HAP-1 (cell line): ENCODE measurements around the gene NOTCH1.

ENCODE experiments used
- DNase-seq, 2 experiments: peaks; one replicate each; pipeline ENCODE4 v3.0.0-alpha.2; 2016 to 2020; ENCODE audit warnings: low spot score in 2 of 2
- H3K27me3 ChIP-seq: fragments of 250-450 bp; sonication (Bioruptor Pico); 2 replicates; pipeline ENCODE4 v1.5.1; 2020; ENCODE audit warnings: low read depth, mild to moderate bottlenecking, moderate library complexity
- H3K36me3 ChIP-seq: fragments of 250-450 bp; sonication (Bioruptor Pico); replicated peaks from 2 replicates; pipeline ENCODE4 v1.5.1; 2020; ENCODE audit warnings: mild to moderate bottlenecking
- H3K4me1 ChIP-seq: fragments of 250-450 bp; sonication (Bioruptor Pico); 2 replicates; pipeline ENCODE4 v1.5.1; 2020; ENCODE audit warnings: mild to moderate bottlenecking
- H3K4me3 ChIP-seq: fragments of 250-450 bp; sonication (Bioruptor Pico); 2 replicates; pipeline ENCODE4 v1.5.1; 2020; ENCODE audit warnings: mild to moderate bottlenecking, moderate library complexity
- H3K9me3 ChIP-seq: fragments of 250-450 bp; sonication (Bioruptor Pico); 2 replicates; pipeline ENCODE4 v1.5.1; 2020; ENCODE audit warnings: mild to moderate bottlenecking, moderate library complexity
- in situ Hi-C: fragments of 300-500 bp; cut with MboI; formaldehyde crosslinking; loops from 3 replicates; pipeline ENCODE4 v1.14.3; 2020; ENCODE audit warnings: low sequenced_read_pairs, inconsistent platforms, mixed read lengths

Gene NOTCH1

DNA sequence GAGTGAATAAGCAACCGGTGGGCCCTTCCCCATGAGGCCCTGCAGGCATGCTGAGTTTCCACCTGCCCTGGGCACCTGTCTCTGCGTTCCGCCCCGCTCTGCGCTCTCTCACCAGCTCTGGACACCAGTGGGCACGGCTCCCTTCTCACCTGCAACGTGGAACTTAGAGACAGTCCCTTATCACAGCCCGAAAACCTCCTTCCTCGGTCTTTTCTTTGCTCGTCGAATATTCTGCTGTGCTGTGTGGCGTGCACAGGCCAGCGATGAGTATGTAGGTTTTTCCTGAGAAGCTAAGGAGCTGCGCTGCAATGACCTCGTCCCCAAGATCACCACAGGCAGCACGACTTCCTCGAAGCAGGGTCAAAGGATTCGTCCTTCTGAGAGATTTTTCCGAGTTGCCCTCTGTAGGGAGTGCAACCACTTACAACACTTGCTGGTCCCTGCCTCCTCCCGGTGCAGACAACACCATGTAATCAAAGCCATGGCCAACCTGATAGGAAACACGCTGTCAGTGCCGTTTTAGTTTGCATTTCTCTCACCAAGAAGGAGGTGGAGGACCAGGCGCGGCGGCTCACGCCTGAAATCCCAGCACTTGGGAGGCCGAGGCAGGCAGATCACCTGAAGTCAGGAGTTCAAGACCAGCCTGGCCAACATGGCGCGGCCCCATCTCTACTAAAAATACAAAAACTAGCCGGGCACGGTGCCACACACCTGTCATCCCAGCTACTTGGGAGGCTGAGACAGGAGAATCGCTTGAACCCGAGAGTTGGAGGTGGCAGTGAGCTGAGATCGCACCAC is 27.2 kb upstream of the NOTCH1 start:
- H3K4me3 ChIP-seq = no peak overlapping the region

DNA sequence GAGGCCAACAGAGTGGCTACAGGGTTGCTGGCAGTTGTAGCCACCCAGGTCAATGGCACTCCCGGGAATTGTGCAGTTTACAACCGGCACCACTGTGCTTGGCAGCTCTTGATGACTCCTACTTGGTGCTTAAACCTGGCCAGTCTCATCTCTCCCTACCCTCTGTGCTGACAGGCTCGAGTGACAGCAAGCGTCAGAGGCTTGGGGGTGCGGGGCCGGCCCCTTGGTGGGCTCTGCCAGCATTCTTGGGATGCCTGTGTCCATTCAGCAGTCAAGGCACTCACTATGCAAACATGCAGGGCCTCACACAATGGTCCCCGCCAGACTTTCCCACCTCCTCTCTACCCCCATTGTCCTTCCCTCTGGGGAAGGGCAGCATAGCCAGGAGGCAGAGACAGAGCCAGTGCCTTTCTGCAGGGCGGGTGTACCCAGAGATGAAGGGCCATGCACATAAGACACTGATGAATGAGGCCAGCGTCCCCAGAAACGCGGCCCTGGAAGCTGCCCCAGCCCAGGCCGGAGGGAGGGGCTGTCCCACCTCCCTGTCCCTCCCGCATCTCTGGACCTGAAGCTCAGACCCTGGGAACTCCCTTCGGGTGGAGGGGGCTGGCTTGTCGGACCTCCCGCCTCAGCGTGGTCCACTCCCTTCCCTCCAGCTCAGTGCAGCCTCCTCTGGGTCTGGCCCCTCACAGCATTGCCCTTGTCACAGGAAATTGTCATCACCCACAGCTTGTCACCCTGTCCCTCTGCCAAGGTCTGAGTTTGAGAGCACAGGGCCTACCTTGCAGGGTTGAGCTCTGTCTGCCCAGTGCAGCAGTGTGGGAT is 26.4 kb upstream of the NOTCH1 start:
- in situ Hi-C loops = no loop called here
- Histone ChIP-seq H3K36me3 (no peaks in the 10 kb centered on the region), H3K9me3 (no peaks in the 10 kb centered on the region), H3K27me3 (no peaks in the 10 kb centered on the region), H3K4me3 (peak overlapping the region; percentile 6; the same call in 1 of the 2 replicates), H3K4me1 (peaks cover 31% of the 10 kb centered on the region)
- DNase-seq = peak; percentile 89 to 93

More for the DNA sequence above, 27.2 kb upstream of the NOTCH1 start:
- Histone ChIP-seq H3K4me1 (peaks cover 27% of the 10 kb centered on the region), H3K36me3 (no peaks in the 10 kb centered on the region), H3K9me3 (no peaks in the 10 kb centered on the region), H3K27me3 (no peaks in the 10 kb centered on the region)
- DNase-seq = no peak
- in situ Hi-C loops = no loop called here

DNA sequence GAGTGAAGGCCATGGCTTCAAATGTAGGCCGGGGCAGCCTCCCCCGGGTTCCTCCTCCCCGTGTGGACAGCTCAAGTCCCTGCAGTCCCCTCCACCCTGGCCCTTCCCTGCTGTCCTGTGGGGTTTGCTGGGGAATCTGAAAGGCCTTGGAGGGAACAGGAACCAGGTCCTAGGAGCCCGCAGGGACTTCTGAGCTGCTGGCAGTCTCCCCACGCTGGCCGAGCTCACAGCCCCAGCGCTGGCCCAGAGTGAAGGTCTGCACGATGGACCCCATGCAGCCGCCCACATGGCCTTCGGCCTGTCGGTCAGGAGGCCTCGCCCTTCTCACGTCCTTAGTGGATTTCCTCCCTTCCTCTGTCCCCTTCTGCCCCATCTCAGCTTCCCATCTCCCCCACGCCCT is 25.7 kb upstream of the NOTCH1 start:
- in situ Hi-C loops = no loop called here
- H3K9me3 ChIP-seq = no peaks in the 10 kb centered on the region
- peak in 1 of 2 experiments; percentile 33 for DNase-seq
- H3K4me1 ChIP-seq = peaks cover 31% of the 10 kb centered on the region
- no peaks in the 10 kb centered on the region for H3K36me3 ChIP-seq
- H3K27me3 ChIP-seq = no peaks in the 10 kb centered on the region
- peak overlapping the region; percentile 6; the same call in 1 of the 2 replicates for H3K4me3 ChIP-seq

DNA sequence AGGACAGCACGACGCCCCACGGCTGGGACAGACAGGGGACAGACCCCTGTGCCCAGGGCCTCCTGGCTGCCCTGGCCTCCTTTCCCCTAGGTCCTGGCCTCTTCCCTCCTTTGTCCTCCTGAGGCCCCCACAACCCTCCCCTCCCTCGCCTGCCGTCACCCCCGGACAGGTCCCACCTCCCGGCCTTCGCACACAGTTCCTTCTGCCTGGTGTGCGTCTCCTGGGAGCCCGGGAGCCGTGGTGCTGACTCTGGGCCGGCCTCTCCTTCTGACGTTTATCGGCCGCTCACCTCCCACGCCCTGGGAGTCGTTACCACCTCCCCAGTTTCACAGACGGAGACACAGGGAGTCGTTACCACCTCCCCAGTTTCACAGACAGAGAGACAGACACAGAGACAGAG is 25.1 kb upstream of the NOTCH1 start:
- Histone ChIP-seq H3K4me1 (peaks cover 31% of the 10 kb centered on the region), H3K9me3 (no peaks in the 10 kb centered on the region), H3K36me3 (no peaks in the 10 kb centered on the region), H3K27me3 (no peaks in the 10 kb centered on the region), H3K4me3 (no peak overlapping the region)
- in situ Hi-C loops = no loop called here
- DNase-seq = no peak

DNA sequence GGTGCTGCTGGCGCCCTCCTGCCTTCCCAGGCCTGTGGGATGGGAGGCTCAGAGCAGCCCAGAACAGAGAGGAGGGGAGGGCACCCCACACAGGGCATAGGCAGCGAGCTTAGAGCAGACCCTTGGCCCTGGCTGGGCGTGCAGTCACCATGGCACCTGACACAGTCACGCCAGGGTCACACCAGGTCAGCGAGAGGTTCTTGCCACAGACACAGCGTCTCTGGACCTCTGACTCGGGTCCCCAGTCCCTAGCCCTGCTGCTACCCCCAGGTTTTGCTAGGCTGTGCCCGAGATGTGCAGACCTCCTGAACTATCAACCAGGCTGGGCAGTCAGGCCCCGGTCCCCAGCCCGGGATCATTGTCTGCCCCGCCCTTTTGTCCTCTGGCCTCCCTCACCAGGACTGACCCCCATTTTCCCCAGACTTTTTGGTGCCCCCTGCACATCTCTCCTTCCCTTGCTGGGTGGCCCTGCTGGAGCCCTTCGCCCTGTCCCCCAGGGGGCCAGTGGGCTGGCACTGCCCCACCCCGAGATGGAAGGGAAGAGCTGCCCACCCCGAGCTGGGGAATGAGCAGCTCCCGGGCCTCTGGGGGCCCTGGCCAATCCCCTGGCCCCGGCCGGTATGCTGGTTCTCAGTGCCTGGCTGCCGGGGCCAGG is 24.5 kb upstream of the NOTCH1 start:
- Histone ChIP-seq H3K36me3 (no peaks in the 10 kb centered on the region), H3K4me3 (no peak overlapping the region), H3K4me1 (peaks cover 31% of the 10 kb centered on the region), H3K9me3 (no peaks in the 10 kb centered on the region), H3K27me3 (no peaks in the 10 kb centered on the region)
- DNase-seq = no peak
- in situ Hi-C loops = no loop called here

DNA sequence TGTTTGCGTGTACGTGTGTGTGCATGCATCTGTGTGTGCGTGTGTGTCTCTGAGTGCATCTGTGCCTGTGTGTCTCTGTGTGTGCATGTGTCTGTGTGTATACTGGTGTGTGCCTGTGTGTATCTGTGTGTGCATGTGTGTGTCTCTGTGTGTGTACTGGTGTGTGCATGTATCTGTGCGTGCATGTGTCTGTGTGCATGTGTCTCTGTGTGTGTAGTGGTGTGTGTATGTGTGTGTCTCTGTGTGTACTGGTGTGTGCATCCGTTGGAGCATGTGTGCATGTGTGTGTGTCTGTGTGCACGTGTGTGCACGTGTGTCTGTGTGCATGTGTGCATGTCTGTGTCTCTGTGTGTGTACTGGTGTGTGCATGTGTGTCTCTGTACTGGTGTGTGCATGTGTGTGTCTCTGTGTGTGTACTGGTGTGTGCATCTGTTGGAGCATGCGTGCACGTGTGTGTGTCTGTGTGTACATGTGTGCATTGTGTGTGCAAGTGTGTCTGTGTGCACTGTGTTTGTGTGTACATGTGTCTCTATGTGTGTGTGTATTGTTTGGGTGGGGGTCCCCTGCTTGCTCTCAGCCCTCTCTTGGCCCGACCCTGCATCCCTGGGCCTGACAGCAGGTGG is 23.8 kb upstream of the NOTCH1 start:
- in situ Hi-C loops = no loop called here
- DNase-seq = no peak
- no peaks in the 10 kb centered on the region for H3K9me3 ChIP-seq
- no peak overlapping the region for H3K4me3 ChIP-seq
- no peaks in the 10 kb centered on the region for H3K27me3 ChIP-seq
- H3K4me1 ChIP-seq = peaks cover 31% of the 10 kb centered on the region
- no peaks in the 10 kb centered on the region for H3K36me3 ChIP-seq

DNA sequence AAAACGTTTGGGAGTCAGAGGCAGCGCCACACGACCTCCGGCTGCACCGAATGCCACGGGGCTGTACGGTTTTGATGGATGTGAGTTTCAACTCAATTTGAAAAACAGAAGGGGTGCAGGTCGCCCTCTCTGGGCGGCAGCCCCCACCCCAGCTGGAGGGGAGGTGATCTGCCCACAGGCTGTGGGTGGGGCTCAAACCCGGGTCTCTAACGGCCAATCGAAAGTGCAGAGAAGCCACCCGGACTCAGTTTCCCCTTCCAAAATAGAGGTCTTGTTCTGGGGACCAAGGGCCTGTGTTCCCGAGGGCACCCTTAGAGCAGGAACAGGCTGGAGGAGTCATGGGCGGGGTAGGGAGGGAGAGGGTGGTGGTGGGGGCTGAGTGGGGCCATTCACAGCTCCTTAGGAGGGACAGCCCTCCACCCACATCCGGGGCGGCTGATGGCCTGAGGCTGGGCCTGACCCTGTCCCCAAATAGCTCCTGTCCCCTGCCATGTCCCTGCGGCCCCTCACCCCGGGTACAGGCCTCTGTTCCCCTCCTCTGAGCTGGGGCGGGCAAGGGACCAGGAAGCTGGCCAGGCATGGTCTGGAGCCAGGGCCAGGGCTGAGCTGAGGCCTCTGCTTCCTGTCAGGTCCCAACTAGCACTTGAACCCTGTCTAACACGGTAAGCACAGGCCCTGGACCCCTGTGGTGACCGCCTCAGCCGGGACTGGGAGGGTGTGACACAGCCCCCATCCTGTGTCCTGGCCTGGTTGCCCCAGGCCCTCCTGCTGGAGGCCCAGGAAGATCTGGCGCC is 22.6 kb upstream of the NOTCH1 start:
- H3K27me3 ChIP-seq = no peaks in the 10 kb centered on the region
- in situ Hi-C loops = no loop called here
- no peak for DNase-seq
- H3K9me3 ChIP-seq = no peaks in the 10 kb centered on the region
- no peak overlapping the region for H3K4me3 ChIP-seq
- H3K4me1 ChIP-seq = peaks cover 31% of the 10 kb centered on the region
- H3K36me3 ChIP-seq = no peaks in the 10 kb centered on the region

DNA sequence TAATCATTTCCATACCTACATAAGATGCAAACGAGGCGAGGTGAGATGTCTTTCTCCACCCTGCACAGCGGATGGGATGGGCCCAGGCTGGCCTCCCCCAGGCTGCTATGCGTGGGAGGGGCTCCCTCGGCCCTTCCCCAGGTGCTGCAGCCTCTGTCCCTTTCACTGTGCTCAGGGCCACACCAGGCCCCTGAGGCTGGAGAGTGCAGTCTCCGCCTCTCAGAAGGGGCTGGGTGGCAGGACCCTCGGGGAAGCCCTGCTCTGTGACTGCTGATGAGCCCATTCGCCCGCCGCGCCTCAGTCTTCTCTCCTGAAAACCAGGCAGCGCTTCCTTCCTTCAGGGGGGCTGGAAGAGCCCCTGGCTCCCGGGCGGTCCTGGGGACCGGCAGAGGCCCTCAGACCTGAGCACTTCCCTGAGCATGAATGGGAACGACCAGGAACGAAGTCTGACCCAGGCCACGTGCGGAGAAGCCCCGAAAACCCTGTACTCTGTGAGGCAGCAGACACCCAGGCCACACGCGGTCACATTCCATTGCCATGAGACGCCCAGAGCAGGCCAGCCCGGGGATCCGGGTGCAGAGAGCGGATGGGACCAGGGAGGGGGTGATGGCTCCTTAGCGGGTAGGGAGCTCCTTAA is 21.9 kb upstream of the NOTCH1 start:
- Histone ChIP-seq H3K4me3 (no peak overlapping the region), H3K4me1 (peaks cover 24% of the 10 kb centered on the region), H3K9me3 (no peaks in the 10 kb centered on the region), H3K27me3 (no peaks in the 10 kb centered on the region), H3K36me3 (no peaks in the 10 kb centered on the region)
- peak in 1 of 2 experiments; percentile 41 for DNase-seq
- in situ Hi-C loops = no loop called here

DNA sequence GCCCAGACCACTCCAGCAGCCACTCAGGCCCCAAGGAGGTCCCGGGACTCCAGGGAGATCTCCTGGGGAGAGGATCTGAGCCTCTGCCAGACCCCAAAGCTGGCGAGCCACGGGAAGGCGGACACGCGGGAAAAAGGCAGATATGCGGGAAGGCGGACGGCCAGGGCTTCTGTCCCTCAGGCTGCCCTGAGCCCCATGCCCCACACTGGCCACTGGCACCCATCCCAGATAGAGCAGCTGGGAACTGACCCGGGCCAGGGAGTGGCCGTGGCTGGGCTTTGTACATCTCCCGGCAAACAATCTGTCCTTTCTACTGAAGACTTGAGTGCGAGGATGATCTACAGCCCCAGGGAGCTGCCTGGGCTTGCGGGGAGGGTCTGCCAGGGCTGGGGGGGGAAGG is 21.1 kb upstream of the NOTCH1 start:
- Histone ChIP-seq H3K9me3 (no peaks in the 10 kb centered on the region), H3K4me1 (peaks cover 17% of the 10 kb centered on the region), H3K27me3 (no peaks in the 10 kb centered on the region), H3K36me3 (no peaks in the 10 kb centered on the region), H3K4me3 (no peak overlapping the region)
- DNase-seq = no peak
- in situ Hi-C loops = no loop called here

DNA sequence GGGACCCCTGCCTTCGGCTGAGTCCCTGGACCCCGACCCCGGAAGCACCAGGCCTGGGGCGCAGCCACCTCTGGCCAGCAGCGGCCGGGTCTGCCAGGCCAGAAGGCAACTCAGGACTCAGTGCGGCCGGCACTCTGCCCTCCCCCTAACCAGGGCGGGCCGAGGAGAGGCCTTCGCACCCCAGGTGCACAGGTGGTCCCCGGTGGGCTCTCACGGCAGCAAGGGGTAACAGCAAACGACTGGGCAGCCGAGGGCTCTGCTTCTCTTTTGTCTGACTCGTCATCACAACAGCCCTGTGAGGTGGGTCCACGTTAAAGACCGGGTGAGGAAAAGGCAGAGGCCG is 20.7 kb upstream of the NOTCH1 start:
- no peaks in the 10 kb centered on the region for H3K9me3 ChIP-seq
- H3K4me3 ChIP-seq = no peak overlapping the region
- peaks cover 13% of the 10 kb centered on the region for H3K4me1 ChIP-seq
- H3K36me3 ChIP-seq = no peaks in the 10 kb centered on the region
- no peaks in the 10 kb centered on the region for H3K27me3 ChIP-seq
- no peak for DNase-seq
- in situ Hi-C loops = no loop called here

DNA sequence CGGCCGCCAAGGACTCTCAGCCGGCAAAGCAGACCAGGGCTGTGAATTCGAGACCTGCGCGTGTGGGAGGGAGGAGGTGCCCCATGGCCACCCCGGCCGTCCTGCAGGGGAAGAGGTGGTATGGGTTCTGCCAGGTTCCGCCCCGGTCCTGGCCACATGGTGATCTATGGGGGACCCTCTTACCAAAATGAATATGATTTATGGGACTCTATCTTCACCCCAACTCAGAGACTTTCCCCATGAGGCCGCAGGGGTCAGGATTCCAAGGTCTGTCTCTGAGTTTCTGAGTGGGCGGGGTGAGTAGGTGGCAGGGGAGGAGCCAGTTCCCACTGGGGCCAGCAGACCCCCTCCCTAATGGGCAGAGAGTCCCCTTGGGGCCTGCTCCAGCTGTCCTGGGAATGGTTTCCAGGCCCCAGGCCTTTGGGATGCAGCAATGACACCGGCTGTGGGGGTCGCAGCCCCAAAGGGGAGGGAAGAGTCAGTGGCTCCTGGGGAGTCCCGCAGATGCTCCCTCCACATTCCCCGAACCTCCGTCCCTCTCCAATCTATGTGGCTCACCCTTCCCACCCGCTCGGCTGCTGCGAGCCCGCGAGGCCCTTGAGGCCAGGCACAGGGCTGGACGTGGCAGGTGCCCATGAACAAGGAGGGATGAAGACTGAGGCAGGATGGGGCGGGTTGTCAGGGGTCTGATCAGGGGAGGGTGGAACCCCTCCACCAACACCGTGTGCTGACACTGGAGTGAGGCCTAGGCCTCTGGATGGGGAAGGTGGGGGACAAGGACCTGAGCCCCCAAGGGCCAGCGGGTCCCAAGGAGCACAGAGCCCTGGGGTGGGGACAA is 20.1 kb upstream of the NOTCH1 start:
- in situ Hi-C loops = no loop called here
- no peaks in the 10 kb centered on the region for H3K36me3 ChIP-seq
- H3K9me3 ChIP-seq = peaks cover 4% of the 10 kb centered on the region; the same call in 1 of the 2 replicates
- no peaks in the 10 kb centered on the region for H3K27me3 ChIP-seq
- no peak for DNase-seq
- H3K4me1 ChIP-seq = peaks cover 7% of the 10 kb centered on the region
- H3K4me3 ChIP-seq = no peak overlapping the region

DNA sequence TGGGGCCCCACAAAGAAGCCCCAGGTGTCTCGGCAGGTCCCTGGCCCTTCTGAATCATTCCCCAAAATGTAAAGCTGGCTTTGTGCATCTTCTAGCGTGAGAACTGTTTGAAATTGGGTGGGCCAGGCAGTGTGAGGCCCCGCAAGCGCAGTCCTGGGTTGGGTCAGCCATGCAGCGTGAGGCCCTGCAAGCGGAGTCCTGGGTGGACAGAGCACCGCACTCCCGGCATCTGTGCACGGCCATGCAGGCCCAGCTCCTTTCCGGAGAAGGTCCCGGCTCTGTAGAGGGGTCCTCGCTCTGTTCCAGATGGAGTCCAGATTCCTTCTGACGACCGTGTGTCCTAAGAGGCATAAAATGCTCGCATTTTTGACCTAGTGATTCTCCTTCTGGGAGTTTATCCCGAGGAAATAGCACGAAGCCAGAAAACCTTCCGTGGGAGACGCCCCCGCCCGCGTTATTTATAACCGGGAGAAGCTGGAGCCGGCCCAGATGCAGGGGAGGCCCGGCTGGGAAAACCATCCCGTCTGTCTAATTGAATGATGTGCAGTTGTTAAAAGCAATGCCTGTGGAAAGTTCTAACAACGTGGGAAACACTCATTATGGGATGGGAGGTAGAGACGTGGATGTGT is 19.4 kb upstream of the NOTCH1 start:
- DNase-seq = no peak
- Histone ChIP-seq H3K4me3 (no peak overlapping the region), H3K4me1 (peaks cover 4% of the 10 kb centered on the region; the same call in 1 of the 2 replicates), H3K9me3 (peaks cover 8% of the 10 kb centered on the region; the same call in 1 of the 2 replicates), H3K36me3 (no peaks in the 10 kb centered on the region), H3K27me3 (no peaks in the 10 kb centered on the region)
- in situ Hi-C loops = no loop called here
